Panc1 (cell line): ENCODE data around the gene RAB22A. TPM values are rescaled to one million over a fixed set of nuclear protein-coding genes. Genes with fewer than 3 reads are reported as not detected.

Experiments used
- ATAC-seq: fragments of 200-7000 bp; cut with Tn5 transposase; 2 replicates; pipeline ENCODE4 v1.9.1; 2020; ENCODE audit warnings: mild to moderate bottlenecking, moderate library complexity
- BruUV-seq: library from RNA; stranded (reverse); fragments of 400-500 nt; replicated peaks from 2 replicates; lab custom pipeline; 2021; lab: Mats Ljungman, UMichigan
- CTCF ChIA-PET: fragments of 300-600 bp; sonication (Branson Sonifier 250); formaldehyde crosslinking; loops from one replicate; lab custom pipeline; 2022; ENCODE audit warnings: antibody characterized with exemption; lab: Charles Lee
- POLR2A ChIA-PET: fragments of 300-600 bp; sonication (Branson Sonifier 250); formaldehyde crosslinking; loops from one replicate; lab custom pipeline; 2022; ENCODE audit warnings: antibody characterized with exemption; lab: Charles Lee
- DNase-seq: peaks from one replicate; pipeline ENCODE4 v3.0.0-alpha.2; 2010; ENCODE audit warnings: low read depth, low spot score
- H3K27ac ChIP-seq: 2 replicates; pipeline ENCODE4 v1.5.1; 2011; ENCODE audit warnings: mild to moderate bottlenecking, low read length, inconsistent platforms
- H3K27me3 ChIP-seq: fragments of 200-500 bp; sonication (Bioruptor generic); 2 replicates; pipeline ENCODE4 v1.6.0; 2014; ENCODE audit warnings: low read length, inconsistent platforms; ENCODE audit not compliant: control insufficient read depth, insufficient read depth
- H3K36me3 ChIP-seq: fragments of 200-500 bp; sonication (Bioruptor generic); 2 replicates; pipeline ENCODE4 v1.5.1; 2014; ENCODE audit warnings: inconsistent platforms, mild to moderate bottlenecking, low read length, moderate library complexity; ENCODE audit not compliant: control insufficient read depth, insufficient read depth
- H3K4me1 ChIP-seq: 2 replicates; pipeline ENCODE4 v1.5.1; 2011; ENCODE audit warnings: inconsistent platforms, mild to moderate bottlenecking, low read length, moderate library complexity; ENCODE audit not compliant: control insufficient read depth, insufficient read depth
- H3K4me3 ChIP-seq, 2 experiments: 2 replicates each; pipeline ENCODE4 v1.5.1; 2011 to 2012; ENCODE audit warnings: low read depth in 2 of 2, low read length in 2 of 2, mild to moderate bottlenecking in 2 of 2, inconsistent platforms in 1 of 2, moderate library complexity in 1 of 2
- H3K9me3 ChIP-seq: fragments of 200-500 bp; sonication (Bioruptor generic); 2 replicates; pipeline ENCODE4 v1.5.1; 2014; ENCODE audit warnings: low read depth, mild to moderate bottlenecking, inconsistent platforms, low read length, moderate library complexity; ENCODE audit not compliant: control insufficient read depth, insufficient read depth
- POLR2AphosphoS5 ChIP-seq: IDR thresholded peaks from 2 replicates; pipeline ENCODE4 v1.6.1; 2012; ENCODE audit warnings: mild to moderate bottlenecking, low read depth, low read length, moderate library complexity
- SIN3A ChIP-seq: IDR thresholded peaks from 2 replicates; pipeline ENCODE4 v1.6.1; 2012; ENCODE audit warnings: low read depth, mild to moderate bottlenecking, low read length, moderate library complexity, borderline replicate concordance; ENCODE audit not compliant: insufficient read depth
- TCF7L2 ChIP-seq: IDR thresholded peaks from 2 replicates; pipeline ENCODE4 v1.6.1; 2011; ENCODE audit warnings: mild to moderate bottlenecking, low read depth, low read length, inconsistent platforms
- in situ Hi-C: cut with HindIII; loops from 2 replicates; pipeline ENCODE4 v1.10.0; 2016; ENCODE audit warnings: low sequenced_read_pairs, low pct_unique_long_range_greater_than_20kb
- intact Hi-C: fragments of 100-400 bp; cut with micrococcal nuclease; formaldehyde crosslinking; loops from one replicate; pipeline ENCODE4 v1.10.0; 2022; ENCODE audit not compliant: unreplicated experiment
- total RNA-seq: library from RNA; stranded (reverse); gene quantifications from one replicate; pipeline ENCODE4 v1.2.1, GENCODE V29; 2021; ENCODE audit not compliant: unreplicated experiment
- TF ChIP-seq, protein P1 (sequence below): fragments of 450-650 bp; IDR thresholded peaks from 2 replicates; pipeline ENCODE4 v1.5.1; 2017; ENCODE audit warnings: mild to moderate bottlenecking
- TF ChIP-seq, protein P2 (sequence below), 2 experiments: IDR thresholded peaks; 2 replicates each; pipeline ENCODE4 v1.6.1; 2011 to 2012; ENCODE audit warnings: low read depth in 2 of 2, control low read depth in 1 of 2, low read length in 1 of 2, mild to moderate bottlenecking in 1 of 2, moderate library complexity in 1 of 2; ENCODE audit not compliant: insufficient read depth in 1 of 2

The RAB22A gene
- total RNA-seq, 1 experiment from 2014 or later: 21.1 TPM

DNA sequence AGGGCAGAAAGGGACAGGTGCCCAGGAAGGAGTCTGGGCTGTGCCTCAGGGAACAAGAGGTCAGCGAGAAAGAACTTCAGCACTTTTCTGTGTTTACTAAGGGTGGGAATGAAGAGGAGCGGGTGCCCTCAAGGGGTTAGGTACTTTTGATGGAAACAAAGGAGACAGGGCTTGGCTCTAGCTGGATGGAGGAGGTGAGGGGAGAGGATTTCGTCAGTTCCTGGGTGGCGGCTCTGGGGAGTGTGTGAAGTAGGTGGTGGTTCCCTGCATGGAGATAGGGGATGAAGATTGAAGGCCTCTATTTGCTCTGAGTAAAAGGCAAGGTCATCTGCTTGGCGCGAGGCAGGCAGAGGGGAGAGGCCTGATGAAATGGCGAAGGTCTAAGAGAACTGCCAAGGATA is 41.1 kb upstream of the RAB22A start:
- ChIA-PET CTCF (no interaction called here), POLR2A (no interaction called here)
- H3K27ac ChIP-seq: no peak overlapping the region
- DNase-seq: no peak
- intact Hi-C loops: no loop called here
- no peak overlapping the region for H3K4me3 ChIP-seq
- no TSS peak for BruUV-seq
- H3K9me3 ChIP-seq: no peaks in the 10 kb centered on the region
- in situ Hi-C loops: no loop called here
- TF ChIP-seq, protein P1, sequence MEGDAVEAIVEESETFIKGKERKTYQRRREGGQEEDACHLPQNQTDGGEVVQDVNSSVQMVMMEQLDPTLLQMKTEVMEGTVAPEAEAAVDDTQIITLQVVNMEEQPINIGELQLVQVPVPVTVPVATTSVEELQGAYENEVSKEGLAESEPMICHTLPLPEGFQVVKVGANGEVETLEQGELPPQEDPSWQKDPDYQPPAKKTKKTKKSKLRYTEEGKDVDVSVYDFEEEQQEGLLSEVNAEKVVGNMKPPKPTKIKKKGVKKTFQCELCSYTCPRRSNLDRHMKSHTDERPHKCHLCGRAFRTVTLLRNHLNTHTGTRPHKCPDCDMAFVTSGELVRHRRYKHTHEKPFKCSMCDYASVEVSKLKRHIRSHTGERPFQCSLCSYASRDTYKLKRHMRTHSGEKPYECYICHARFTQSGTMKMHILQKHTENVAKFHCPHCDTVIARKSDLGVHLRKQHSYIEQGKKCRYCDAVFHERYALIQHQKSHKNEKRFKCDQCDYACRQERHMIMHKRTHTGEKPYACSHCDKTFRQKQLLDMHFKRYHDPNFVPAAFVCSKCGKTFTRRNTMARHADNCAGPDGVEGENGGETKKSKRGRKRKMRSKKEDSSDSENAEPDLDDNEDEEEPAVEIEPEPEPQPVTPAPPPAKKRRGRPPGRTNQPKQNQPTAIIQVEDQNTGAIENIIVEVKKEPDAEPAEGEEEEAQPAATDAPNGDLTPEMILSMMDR: no peak
- TF ChIP-seq TCF7L2: no peak
- no peak for TF ChIP-seq POLR2AphosphoS5
- TF ChIP-seq, protein P2, sequence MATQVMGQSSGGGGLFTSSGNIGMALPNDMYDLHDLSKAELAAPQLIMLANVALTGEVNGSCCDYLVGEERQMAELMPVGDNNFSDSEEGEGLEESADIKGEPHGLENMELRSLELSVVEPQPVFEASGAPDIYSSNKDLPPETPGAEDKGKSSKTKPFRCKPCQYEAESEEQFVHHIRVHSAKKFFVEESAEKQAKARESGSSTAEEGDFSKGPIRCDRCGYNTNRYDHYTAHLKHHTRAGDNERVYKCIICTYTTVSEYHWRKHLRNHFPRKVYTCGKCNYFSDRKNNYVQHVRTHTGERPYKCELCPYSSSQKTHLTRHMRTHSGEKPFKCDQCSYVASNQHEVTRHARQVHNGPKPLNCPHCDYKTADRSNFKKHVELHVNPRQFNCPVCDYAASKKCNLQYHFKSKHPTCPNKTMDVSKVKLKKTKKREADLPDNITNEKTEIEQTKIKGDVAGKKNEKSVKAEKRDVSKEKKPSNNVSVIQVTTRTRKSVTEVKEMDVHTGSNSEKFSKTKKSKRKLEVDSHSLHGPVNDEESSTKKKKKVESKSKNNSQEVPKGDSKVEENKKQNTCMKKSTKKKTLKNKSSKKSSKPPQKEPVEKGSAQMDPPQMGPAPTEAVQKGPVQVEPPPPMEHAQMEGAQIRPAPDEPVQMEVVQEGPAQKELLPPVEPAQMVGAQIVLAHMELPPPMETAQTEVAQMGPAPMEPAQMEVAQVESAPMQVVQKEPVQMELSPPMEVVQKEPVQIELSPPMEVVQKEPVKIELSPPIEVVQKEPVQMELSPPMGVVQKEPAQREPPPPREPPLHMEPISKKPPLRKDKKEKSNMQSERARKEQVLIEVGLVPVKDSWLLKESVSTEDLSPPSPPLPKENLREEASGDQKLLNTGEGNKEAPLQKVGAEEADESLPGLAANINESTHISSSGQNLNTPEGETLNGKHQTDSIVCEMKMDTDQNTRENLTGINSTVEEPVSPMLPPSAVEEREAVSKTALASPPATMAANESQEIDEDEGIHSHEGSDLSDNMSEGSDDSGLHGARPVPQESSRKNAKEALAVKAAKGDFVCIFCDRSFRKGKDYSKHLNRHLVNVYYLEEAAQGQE (IDR thresholded peaks at IDR 0.05; ENCODE audit: insufficient read depth in 1 of 2, low read depth in 2 of 2, low read length in 1 of 2): no peak
- no peak for TF ChIP-seq SIN3A
- ATAC-seq: no peak
- no peaks in the 10 kb centered on the region for H3K4me1 ChIP-seq
- no peaks in the 10 kb centered on the region for H3K27me3 ChIP-seq
- no peaks in the 10 kb centered on the region for H3K36me3 ChIP-seq

DNA sequence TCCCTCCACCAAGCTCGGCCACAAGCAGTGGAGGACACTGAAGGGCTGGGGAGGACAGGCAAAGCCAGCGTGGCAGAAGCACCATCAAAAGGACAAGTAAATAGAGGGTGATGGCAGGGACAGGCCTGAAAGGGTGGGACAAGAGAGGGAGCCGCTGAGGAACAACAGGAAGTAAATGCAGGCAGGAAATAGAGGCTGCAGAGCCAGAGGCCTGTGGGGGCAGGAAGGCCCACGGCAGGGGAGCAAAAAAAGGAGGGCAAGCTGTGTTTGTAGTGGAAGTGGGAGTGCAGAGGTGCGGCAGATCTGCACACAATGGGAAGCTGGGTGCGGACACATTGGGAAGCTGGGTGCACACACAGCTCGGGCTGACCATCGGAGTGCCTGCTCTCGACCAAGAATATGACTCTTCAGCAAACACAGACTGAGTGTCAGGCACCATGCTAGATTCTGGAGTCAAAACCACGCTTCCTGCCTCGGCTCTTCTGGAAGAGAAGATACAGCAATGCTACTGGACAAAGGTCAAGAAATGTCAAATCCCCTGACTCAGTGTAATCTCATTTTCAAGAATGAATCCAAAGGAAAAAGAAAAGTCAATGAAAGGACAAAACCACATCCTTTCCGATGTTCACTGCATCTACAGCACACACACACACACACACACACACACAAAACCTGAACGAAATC is 40.4 kb upstream of the RAB22A start:
- ChIA-PET CTCF (no interaction called here), POLR2A (no interaction called here)
- Histone ChIP-seq H3K27me3 (no peaks in the 10 kb centered on the region), H3K27ac (no peak overlapping the region), H3K36me3 (no peaks in the 10 kb centered on the region), H3K4me3 (no peak overlapping the region), H3K4me1 (no peaks in the 10 kb centered on the region), H3K9me3 (no peaks in the 10 kb centered on the region)
- TF ChIP-seq POLR2AphosphoS5 (no peak), SIN3A (no peak), TCF7L2 (no peak)
- TF ChIP-seq, protein P2 (IDR thresholded peaks at IDR 0.05; ENCODE audit: insufficient read depth in 1 of 2, low read depth in 2 of 2, low read length in 1 of 2): no peak
- TF ChIP-seq, protein P1: no peak
- no TSS peak for BruUV-seq
- intact Hi-C loops: no loop called here
- in situ Hi-C loops: no loop called here
- no peak for DNase-seq
- ATAC-seq: no peak
